ENCODE results near the gene OR1Q1. TPM values are rescaled to one million over a fixed set of nuclear protein-coding genes. Genes with fewer than 3 reads are reported as not detected.

OR1Q1 gene
- total and polyA plus RNA-seq, 2 of the 8 experiments (the other 6 are each of a cell fraction or from before 2014, with no cell fraction given): not detected

DNA sequence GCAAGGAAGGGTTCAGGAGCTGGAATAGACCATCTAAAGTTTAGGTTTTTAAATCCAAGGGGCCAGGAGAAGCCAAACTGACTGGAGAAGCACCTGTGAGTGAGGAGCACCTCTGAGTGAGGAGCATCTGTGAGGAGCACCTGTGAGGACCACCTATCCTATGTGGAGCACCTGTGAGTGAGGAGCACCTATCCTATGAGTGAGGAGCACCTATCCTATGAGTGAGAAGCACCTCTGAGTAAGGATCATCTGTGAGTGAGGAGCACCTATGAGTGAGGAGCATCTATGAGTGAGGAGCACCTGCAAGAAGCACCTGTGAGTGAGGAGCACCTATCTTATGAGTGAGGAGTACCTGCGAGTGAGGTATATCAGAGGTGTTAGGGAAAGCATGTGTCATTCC lies 8.0 kb upstream of the OR1Q1 start:
- Histone ChIP-seq H3K9ac (replicated peaks in 1 of 4; ENCODE audit: extremely low read depth in 1 of 4, low read depth in 3 of 4, low read length in 3 of 4) (no peak overlapping the region), H4K91ac (replicated peaks; ENCODE audit: insufficient read length, low read length) (no peak overlapping the region), H4K8ac (ENCODE audit: extremely low read depth, insufficient read depth, low read length) (no peak overlapping the region), H3K4me3 (ENCODE audit: extremely low read depth in 1 of 4, insufficient read depth in 2 of 4, low read depth in 3 of 4, low read length in 4 of 4) (no peak overlapping the region), H3K4me1 (replicated peaks in 1 of 4; ENCODE audit: control insufficient read depth in 3 of 4, insufficient read depth in 4 of 4, low read length in 3 of 4) (no peaks in the 10 kb centered on the region), H4K5ac (ENCODE audit: insufficient read length, low read depth, low read length) (no peak overlapping the region), H2BK120ac (replicated peaks; ENCODE audit: low read depth, low read length) (no peak overlapping the region), H3K23ac (ENCODE audit: insufficient read length) (no peak overlapping the region), H3K27ac (ENCODE audit: low read depth, low read length) (no peak overlapping the region), H3K9me3 (ENCODE audit: insufficient read depth in 2 of 2, low read depth in 1 of 2, low read length in 1 of 2) (peaks cover 56 to 73% of the 10 kb centered on the region in 2 experiments), H3K36me3 (ENCODE audit: control insufficient read depth in 2 of 4, insufficient read depth in 4 of 4, low read length in 3 of 4) (peaks cover 0 to 3% (median 0%) of the 10 kb centered on the region in 4 experiments; a peak in 1 of 8 replicates), H4K20me1 (replicated peaks in 1 of 2; ENCODE audit: control insufficient read depth in 1 of 2, insufficient read depth in 2 of 2, low read length in 2 of 2) (no peaks in the 10 kb centered on the region), H3K79me1 (ENCODE audit: low read depth, low read length) (no peaks in the 10 kb centered on the region), H2BK12ac (ENCODE audit: low read depth, low read length) (no peak overlapping the region), H2AFZ (ENCODE audit: low read length) (no peak overlapping the region), H3K79me2 (ENCODE audit: control insufficient read depth in 1 of 2, insufficient read depth in 2 of 2, low read length in 2 of 2) (no peaks in the 10 kb centered on the region), H2BK15ac (ENCODE audit: low read length) (no peak overlapping the region), H3K4me2 (ENCODE audit: insufficient read depth in 1 of 2, low read depth in 2 of 2, low read length in 2 of 2) (no peak overlapping the region), H2BK20ac (ENCODE audit: low read length) (no peak overlapping the region), H3K14ac (ENCODE audit: insufficient read length) (no peak overlapping the region), H3K23me2 (ENCODE audit: low read depth, low read length) (no peaks in the 10 kb centered on the region), H3K18ac (ENCODE audit: extremely low read depth, low read length) (no peak overlapping the region), H2BK5ac (ENCODE audit: low read depth, low read length) (no peak overlapping the region), H3K4ac (replicated peaks; ENCODE audit: insufficient read length, low read depth, low read length) (no peak overlapping the region), H3K27me3 (replicated peaks in 1 of 4; ENCODE audit: control insufficient read depth in 3 of 4, extremely low read depth in 1 of 4, insufficient read depth in 3 of 4, low read length in 3 of 4) (no peaks in the 10 kb centered on the region), H2AK5ac (ENCODE audit: low read depth, low read length) (no peak overlapping the region), H3K56ac (replicated peaks; ENCODE audit: insufficient read length, low read depth, low read length) (no peak overlapping the region)
- POLR2A ChIA-PET (ENCODE audit: partially characterized antibody): no interaction called here
- FAIRE-seq (no peak), DNase-seq (ENCODE audit: low read depth in 1 of 2, low spot score in 2 of 2) (no peak)
- CTCF ChIA-PET (ENCODE audit: partially characterized antibody): no interaction called here
- WGBS, 2 experiments (ENCODE audit: extremely low coverage in 1 of 2, insufficient coverage in 1 of 2, insufficient read length in 1 of 2, insufficient replicate concordance in 2 of 2, low coverage in 1 of 2, low lambda C conversion rate in 2 of 2, missing lambda C conversion rate in 1 of 2): 93% methylated on average over 1 of the region's 1 CpG; no CpG with 5 or more reads in 1 of the 2 experiments
- no peak for TF ChIP-seq HDAC6 (IDR thresholded peaks at IDR 0.05; ENCODE audit: low read depth, low read length)
- no peak for TF ChIP-seq CTBP2 (IDR thresholded peaks at IDR 0.05; ENCODE audit: borderline replicate concordance, insufficient read depth, insufficient read length, low read length)
- no peak for TF ChIP-seq SUZ12 (IDR thresholded peaks at IDR 0.05; ENCODE audit: low read length)
- no peak for TF ChIP-seq MAFK (IDR thresholded peaks at IDR 0.05; ENCODE audit: low read depth, low read length)
- no peak for TF ChIP-seq EZH2 (IDR thresholded peaks at IDR 0.05; ENCODE audit: low read depth, low read length, severe bottlenecking)
- no peak for TF ChIP-seq SP2 (IDR thresholded peaks at IDR 0.05; ENCODE audit: low read length)
- TF ChIP-seq JUN (IDR thresholded peaks at IDR 0.05; ENCODE audit: low read depth, low read length): no peak
- TF ChIP-seq, protein P1, sequence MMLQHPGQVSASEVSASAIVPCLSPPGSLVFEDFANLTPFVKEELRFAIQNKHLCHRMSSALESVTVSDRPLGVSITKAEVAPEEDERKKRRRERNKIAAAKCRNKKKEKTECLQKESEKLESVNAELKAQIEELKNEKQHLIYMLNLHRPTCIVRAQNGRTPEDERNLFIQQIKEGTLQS (IDR thresholded peaks at IDR 0.05; ENCODE audit: insufficient read depth, low read depth, low read length): no peak
- TF ChIP-seq, protein P2, sequence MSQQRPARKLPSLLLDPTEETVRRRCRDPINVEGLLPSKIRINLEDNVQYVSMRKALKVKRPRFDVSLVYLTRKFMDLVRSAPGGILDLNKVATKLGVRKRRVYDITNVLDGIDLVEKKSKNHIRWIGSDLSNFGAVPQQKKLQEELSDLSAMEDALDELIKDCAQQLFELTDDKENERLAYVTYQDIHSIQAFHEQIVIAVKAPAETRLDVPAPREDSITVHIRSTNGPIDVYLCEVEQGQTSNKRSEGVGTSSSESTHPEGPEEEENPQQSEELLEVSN (IDR thresholded peaks at IDR 0.05): no peak
- TF ChIP-seq PHF8 (conservative IDR thresholded peaks at IDR 0.05; ENCODE audit: low read depth, low read length): no peak
- no peak for TF ChIP-seq FOSL1 (IDR thresholded peaks at IDR 0.05; ENCODE audit: insufficient read depth, low read depth, low read length)
- no peak for TF ChIP-seq BACH1 (IDR thresholded peaks at IDR 0.05; ENCODE audit: low read length)
- no peak for TF ChIP-seq GTF2F1 (IDR thresholded peaks at IDR 0.05; ENCODE audit: borderline replicate concordance, low read depth, low read length)
- no peak for TF ChIP-seq CEBPB (IDR thresholded peaks at IDR 0.05; ENCODE audit: low read depth, low read length)
